HG02885 (cell line): ENCODE measurements around the gene SLC25A48.

Source experiments
- ATAC-seq: cut with Tn5 transposase; IDR thresholded peaks from one replicate; pipeline ENCODE4 v1.9.1; 2021; ENCODE audit warnings: mild to moderate bottlenecking; ENCODE audit not compliant: unreplicated experiment, poor library complexity

Gene SLC25A48

GRCh38 chr5:135834639-135835529 is at the start of gene SLC25A48:
TSS of gene SLC25A48 (plus strand) at chr5:135834663. CDS start at chr5:135834848, 185 bp downstream.
- no peak for ATAC-seq

GRCh38 chr5:135800656-135801055 is 33.8 kb upstream of the SLC25A48 start:
- ATAC-seq: no peak

- no peak for ATAC-seq
Observed at GRCh38 chr5:135810188-135810943, 24.1 kb upstream of the SLC25A48 start.

GRCh38 chr5:135811007-135811406 is 23.5 kb upstream of the SLC25A48 start:
- ATAC-seq: no peak

GRCh38 chr5:135813758-135814157 is 20.7 kb upstream of the SLC25A48 start:
- ATAC-seq: no peak

- ATAC-seq: no peak
Observed at GRCh38 chr5:135814316-135814715, 20.1 kb upstream of the SLC25A48 start.

- ATAC-seq: no peak
Observed at GRCh38 chr5:135814812-135815211, 19.7 kb upstream of the SLC25A48 start.

GRCh38 chr5:135821061-135821801 is 13.2 kb upstream of the SLC25A48 start:
- ATAC-seq: no peak

- no peak for ATAC-seq
Observed at GRCh38 chr5:135821802-135822201, 12.7 kb upstream of the SLC25A48 start.

GRCh38 chr5:135822286-135822685 is 12.2 kb upstream of the SLC25A48 start:
- no peak for ATAC-seq

GRCh38 chr5:135822959-135823358 is 11.5 kb upstream of the SLC25A48 start:
- ATAC-seq: no peak

- ATAC-seq: no peak
Observed at GRCh38 chr5:135823881-135824280, 10.6 kb upstream of the SLC25A48 start.

- no peak for ATAC-seq
Observed at GRCh38 chr5:135824541-135825041, 9.9 kb upstream of the SLC25A48 start.

GRCh38 chr5:135825373-135826220 is 8.9 kb upstream of the SLC25A48 start:
- ATAC-seq: no peak

GRCh38 chr5:135826221-135826525 is 8.3 kb upstream of the SLC25A48 start:
- no peak for ATAC-seq

- ATAC-seq: no peak
Observed at GRCh38 chr5:135826994-135827671, 7.3 kb upstream of the SLC25A48 start.

- no peak for ATAC-seq
Observed at GRCh38 chr5:135827965-135828781, 6.3 kb upstream of the SLC25A48 start.

GRCh38 chr5:135828782-135829127 is 5.7 kb upstream of the SLC25A48 start:
- no peak for ATAC-seq

GRCh38 chr5:135829179-135829578 is 5.3 kb upstream of the SLC25A48 start:
- ATAC-seq: no peak
